ENCODE results near the gene GGA3. TPM values are rescaled to one million over a fixed set of nuclear protein-coding genes. Genes with fewer than 3 reads are reported as not detected.
"Not testable (repeated sequence)": the region's sequence is repeated elsewhere in the genome, so short reads cannot be mapped to it uniquely, and the experiment has no call there.

Gene GGA3
- total RNA-seq, 1 donor from 2014 or later = 28.4 TPM

GRCh38 chr17:75209061-75209460, 52.3 kb downstream of the GGA3 start:
- no peak overlapping the region for H3K4me3 Mint-ChIP-seq (ENCODE audit: unreplicated experiment)
- no peaks in the 10 kb centered on the region for H3K9me3 Mint-ChIP-seq (ENCODE audit: low read depth)
- peak overlapping the region; percentile 51 for H3K27ac Mint-ChIP-seq (ENCODE audit: unreplicated experiment)
- no peak for DNase-seq (ENCODE audit: low spot score)
- H3K4me1 Mint-ChIP-seq (ENCODE audit: low read depth) = peaks cover 24% of the 10 kb centered on the region
- no peak for TF ChIP-seq CTCF (IDR thresholded peaks at IDR 0.05)
- H3K27me3 Mint-ChIP-seq (ENCODE audit: low read depth) = no peaks in the 10 kb centered on the region
- peaks cover 15% of the 10 kb centered on the region for H3K36me3 Mint-ChIP-seq (ENCODE audit: low read depth)

GRCh38 chr17:75208161-75208560, 53.2 kb downstream of the GGA3 start:
- H3K4me1 Mint-ChIP-seq (ENCODE audit: low read depth) = peaks cover 24% of the 10 kb centered on the region
- TF ChIP-seq CTCF (IDR thresholded peaks at IDR 0.05) = no peak
- H3K27me3 Mint-ChIP-seq (ENCODE audit: low read depth) = no peaks in the 10 kb centered on the region
- no peaks in the 10 kb centered on the region for H3K9me3 Mint-ChIP-seq (ENCODE audit: low read depth)
- H3K4me3 Mint-ChIP-seq (ENCODE audit: unreplicated experiment) = no peak overlapping the region
- H3K36me3 Mint-ChIP-seq (ENCODE audit: low read depth) = peaks cover 15% of the 10 kb centered on the region
- no peak for DNase-seq (ENCODE audit: low spot score)
- H3K27ac Mint-ChIP-seq (ENCODE audit: unreplicated experiment) = no peak overlapping the region

- Mint-ChIP-seq H3K4me3 (ENCODE audit: unreplicated experiment) (no peak overlapping the region), H3K36me3 (ENCODE audit: low read depth) (peaks cover 12% of the 10 kb centered on the region), H3K9me3 (ENCODE audit: low read depth) (no peaks in the 10 kb centered on the region), H3K27me3 (ENCODE audit: low read depth) (no peaks in the 10 kb centered on the region), H3K4me1 (ENCODE audit: low read depth) (peaks cover 24% of the 10 kb centered on the region), H3K27ac (ENCODE audit: unreplicated experiment) (no peak overlapping the region)
- TF ChIP-seq CTCF (IDR thresholded peaks at IDR 0.05) = no peak
- no peak for DNase-seq (ENCODE audit: low spot score)
Measured at GRCh38 chr17:75207760-75208159, 53.6 kb downstream of the GGA3 start.

GRCh38 chr17:75207050-75207407, 54.4 kb downstream of the GGA3 start:
- H3K27ac Mint-ChIP-seq (ENCODE audit: unreplicated experiment); H3K27me3 Mint-ChIP-seq (ENCODE audit: low read depth); H3K9me3 Mint-ChIP-seq (ENCODE audit: low read depth); DNase-seq (ENCODE audit: low spot score): not testable (repeated sequence)
- Mint-ChIP-seq H3K4me1 (ENCODE audit: low read depth) (peaks cover 24% of the 10 kb centered on the region), H3K36me3 (ENCODE audit: low read depth) (peaks cover 12% of the 10 kb centered on the region), H3K4me3 (ENCODE audit: unreplicated experiment) (peak overlapping the region; percentile 91)

GRCh38 chr17:75205793-75206163, 55.6 kb downstream of the GGA3 start:
- H3K27ac Mint-ChIP-seq (ENCODE audit: unreplicated experiment) = peak overlapping the region; percentile 100
- peaks cover 28% of the 10 kb centered on the region for H3K4me1 Mint-ChIP-seq (ENCODE audit: low read depth)
- TF ChIP-seq CTCF (IDR thresholded peaks at IDR 0.05) = peak; percentile 2
- H3K4me3 Mint-ChIP-seq (ENCODE audit: unreplicated experiment) = peak overlapping the region; percentile 91
- peaks cover 8% of the 10 kb centered on the region for H3K36me3 Mint-ChIP-seq (ENCODE audit: low read depth)
- no peak for DNase-seq (ENCODE audit: low spot score)
- no peaks in the 10 kb centered on the region for H3K9me3 Mint-ChIP-seq (ENCODE audit: low read depth)
- H3K27me3 Mint-ChIP-seq (ENCODE audit: low read depth) = no peaks in the 10 kb centered on the region

- Mint-ChIP-seq H3K9me3 (ENCODE audit: low read depth) (no peaks in the 10 kb centered on the region), H3K4me1 (ENCODE audit: low read depth) (peaks cover 28% of the 10 kb centered on the region), H3K27me3 (ENCODE audit: low read depth) (no peaks in the 10 kb centered on the region), H3K4me3 (ENCODE audit: unreplicated experiment) (peak within 1 kb of the TSS; percentile 91), H3K27ac (ENCODE audit: unreplicated experiment) (peak within 1 kb of the TSS; percentile 100), H3K36me3 (ENCODE audit: low read depth) (peaks cover 5% of the 10 kb centered on the region)
- TF ChIP-seq CTCF (IDR thresholded peaks at IDR 0.05) = peak; percentile 25
- DNase-seq (ENCODE audit: low spot score) = peak; percentile 97
Measured at GRCh38 chr17:75205037-75205792, 56.2 kb downstream of the GGA3 start, which contains the start of gene NUP85. Gene NUP85 (plus strand): TSS chr17:75205679. CDS start chr17:75205762, 83 bp downstream.
